MG63 (cell line): ENCODE data around the gene ARFGEF3. TPM values are rescaled to one million over a fixed set of nuclear protein-coding genes. Genes with fewer than 3 reads are reported as not detected.
"Not testable (repeated sequence)": the region's sequence is repeated elsewhere in the genome, so short reads cannot be mapped to it uniquely, and the experiment has no call there.

Source experiments
- DNase-seq: peaks from one replicate; pipeline ENCODE4 v3.0.0-alpha.2; 2020
- H3K27me3 ChIP-seq: fragments of 250-450 bp; sonication (Bioruptor Pico); 2 replicates; pipeline ENCODE4 v1.5.1; 2020; ENCODE audit warnings: mild to moderate bottlenecking, moderate library complexity
- H3K36me3 ChIP-seq: fragments of 250-450 bp; sonication (Bioruptor Pico); 2 replicates; pipeline ENCODE4 v1.5.1; 2020; ENCODE audit warnings: mild to moderate bottlenecking, moderate library complexity
- H3K4me3 ChIP-seq: fragments of 250-450 bp; sonication (Bioruptor Pico); 2 replicates; pipeline ENCODE4 v1.5.1; 2020; ENCODE audit warnings: mild to moderate bottlenecking, moderate library complexity
- H3K9me3 ChIP-seq: fragments of 250-450 bp; sonication (Bioruptor Pico); 2 replicates; pipeline ENCODE4 v1.5.1; 2020; ENCODE audit warnings: mild to moderate bottlenecking, moderate library complexity
- total RNA-seq: library from RNA; depleted of rRNA; stranded (reverse); fragments of >200 nt; shearing (Covaris generic); gene quantifications from 2 replicates; pipeline ENCODE4 v1.2.3, GENCODE V29; 2014; ENCODE audit warnings: low replicate concordance

Gene ARFGEF3
- total RNA-seq, 1 experiment from 2014 or later: 3.7 TPM

GRCh38 chr6:138271451-138271850 is 109.7 kb downstream of the ARFGEF3 start:
- Histone ChIP-seq H3K27me3 (no peaks in the 10 kb centered on the region), H3K9me3 (no peaks in the 10 kb centered on the region), H3K36me3 (no peaks in the 10 kb centered on the region), H3K4me3 (no peak overlapping the region)
- no peak for DNase-seq

DNA sequence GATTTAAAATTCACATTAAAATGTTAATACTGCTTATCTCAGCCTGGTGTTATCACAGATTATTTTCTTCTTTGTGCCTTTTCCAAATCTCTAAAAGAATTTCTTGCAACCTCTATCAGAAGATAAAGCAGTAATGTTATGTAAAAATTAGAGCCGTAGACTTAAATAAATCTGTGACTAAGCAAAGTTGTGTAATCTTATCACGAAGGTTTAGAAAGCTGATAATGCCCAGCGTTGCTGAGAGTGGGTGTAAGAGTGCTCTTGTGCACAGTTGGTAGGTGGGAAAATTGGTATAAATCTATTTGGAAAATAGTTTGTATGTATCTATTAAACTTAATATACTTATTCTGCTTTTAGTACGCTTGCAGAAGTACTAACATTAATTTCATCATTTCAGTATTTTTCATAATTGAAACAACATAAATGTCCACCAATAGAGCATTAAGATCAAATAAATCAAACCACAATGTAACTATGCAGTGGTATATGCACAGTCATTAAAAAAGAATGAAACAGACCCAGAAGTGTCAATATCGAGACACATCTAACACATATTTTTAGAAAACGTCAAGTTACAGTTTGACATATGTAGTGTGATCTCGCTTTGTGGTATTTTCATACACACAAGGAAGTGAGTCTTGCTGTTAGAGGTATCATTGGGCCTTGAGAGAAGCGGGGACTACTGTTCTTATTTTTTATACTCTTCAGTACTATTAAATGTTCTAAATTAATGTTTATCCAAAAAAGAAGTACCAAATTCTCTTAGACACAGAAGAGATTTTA is 111.0 kb downstream of the ARFGEF3 start:
- no peak overlapping the region for H3K4me3 ChIP-seq
- no peak for DNase-seq
- no peaks in the 10 kb centered on the region for H3K36me3 ChIP-seq
- no peaks in the 10 kb centered on the region for H3K9me3 ChIP-seq
- H3K27me3 ChIP-seq: no peaks in the 10 kb centered on the region

DNA sequence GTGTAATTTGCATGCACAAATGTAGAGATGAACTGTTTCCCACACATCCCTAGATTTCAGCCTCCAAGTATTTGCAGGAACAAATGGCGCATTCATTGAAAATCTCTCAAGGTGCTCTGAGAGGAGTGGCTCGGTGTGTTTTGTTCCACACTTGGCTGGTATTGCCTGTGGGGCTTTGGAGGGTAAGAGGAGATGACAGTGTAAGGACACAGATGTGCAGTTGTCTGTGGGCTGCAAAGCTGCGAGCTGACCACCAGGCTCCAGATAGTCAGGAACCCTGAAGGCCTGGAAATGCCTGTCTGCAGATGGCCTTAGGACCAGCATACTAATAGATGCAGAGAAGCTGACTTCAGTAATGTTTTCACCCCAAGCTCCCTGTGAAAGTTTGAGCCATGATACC is 114.2 kb downstream of the ARFGEF3 start:
- Histone ChIP-seq H3K4me3 (no peak overlapping the region), H3K36me3 (no peaks in the 10 kb centered on the region), H3K9me3 (no peaks in the 10 kb centered on the region), H3K27me3 (no peaks in the 10 kb centered on the region)
- no peak for DNase-seq

GRCh38 chr6:138277835-138278234 is 116.1 kb downstream of the ARFGEF3 start:
- no peaks in the 10 kb centered on the region for H3K36me3 ChIP-seq
- H3K9me3 ChIP-seq: no peaks in the 10 kb centered on the region
- H3K27me3 ChIP-seq: no peaks in the 10 kb centered on the region
- no peak for DNase-seq
- no peak overlapping the region for H3K4me3 ChIP-seq

DNA sequence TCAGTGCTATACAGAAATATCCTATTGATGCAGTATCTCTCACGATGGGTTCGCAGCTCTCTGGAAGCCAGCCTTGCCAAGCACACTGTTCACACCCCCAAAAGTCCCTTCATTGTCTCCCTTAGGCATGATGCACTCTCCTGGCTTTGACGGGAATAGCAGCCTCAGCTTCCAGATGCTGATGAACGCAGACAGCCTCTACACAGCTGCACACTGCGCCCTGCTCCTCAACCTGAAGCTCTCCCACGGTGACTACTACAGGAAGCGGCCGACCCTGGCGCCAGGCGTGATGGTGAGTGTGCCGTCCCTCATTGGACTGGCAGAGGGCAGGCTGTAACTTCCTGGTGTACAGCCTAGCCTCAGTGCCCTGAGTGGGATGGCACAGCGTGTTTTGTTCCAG is 116.6 kb downstream of the ARFGEF3 start:
- H3K27me3 ChIP-seq: no peaks in the 10 kb centered on the region
- H3K4me3 ChIP-seq: no peak overlapping the region
- H3K9me3 ChIP-seq: no peaks in the 10 kb centered on the region
- H3K36me3 ChIP-seq: no peaks in the 10 kb centered on the region
- DNase-seq: no peak

GRCh38 chr6:138285800-138286199 is 124.1 kb downstream of the ARFGEF3 start:
- no peak overlapping the region for H3K4me3 ChIP-seq
- H3K36me3 ChIP-seq: peaks cover 16% of the 10 kb centered on the region
- no peaks in the 10 kb centered on the region for H3K9me3 ChIP-seq
- DNase-seq: no peak
- H3K27me3 ChIP-seq: no peaks in the 10 kb centered on the region

GRCh38 chr6:138286698-138287097 is 125.0 kb downstream of the ARFGEF3 start:
- Histone ChIP-seq H3K4me3 (no peak overlapping the region), H3K36me3 (peaks cover 16% of the 10 kb centered on the region), H3K9me3 (no peaks in the 10 kb centered on the region), H3K27me3 (no peaks in the 10 kb centered on the region)
- DNase-seq: no peak

DNA sequence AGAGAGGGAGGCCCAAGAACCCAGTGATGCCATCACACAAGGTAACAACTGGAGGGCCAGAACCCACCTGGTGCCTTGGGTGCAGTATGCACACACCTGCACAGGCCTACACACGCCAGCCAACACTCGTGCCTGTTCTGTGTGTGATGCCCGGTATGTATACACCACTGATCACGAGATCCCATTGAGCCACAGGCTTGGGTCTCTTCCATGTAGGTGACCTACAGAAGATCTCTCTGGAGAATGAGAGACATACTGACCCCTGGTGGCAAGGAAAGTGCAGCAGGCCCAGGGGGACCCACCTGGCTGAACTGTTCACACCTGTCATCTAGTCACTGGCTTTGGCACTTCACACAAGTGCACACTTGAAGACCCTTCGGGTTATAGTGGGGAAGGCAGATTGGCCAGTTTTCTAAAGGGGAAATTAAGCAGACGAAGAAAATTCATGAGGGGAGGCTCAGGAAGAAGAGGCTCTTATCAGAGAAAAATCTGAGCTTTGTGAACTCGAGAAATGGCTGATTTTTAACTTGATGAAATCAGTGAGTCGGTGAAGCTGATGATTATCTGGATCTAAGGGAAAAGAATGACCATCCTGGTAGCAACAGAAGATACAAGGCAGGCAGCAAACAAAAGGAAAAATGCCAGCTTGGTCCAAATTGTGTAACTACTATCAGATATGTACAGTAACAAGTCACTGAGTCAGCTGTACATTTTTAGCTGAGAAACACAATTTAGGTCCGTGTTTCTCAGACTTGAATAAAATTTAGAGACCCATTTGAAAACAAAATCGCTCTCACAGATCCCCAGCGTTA is 125.6 kb downstream of the ARFGEF3 start:
- Histone ChIP-seq H3K27me3 (no peaks in the 10 kb centered on the region), H3K36me3 (peaks cover 16% of the 10 kb centered on the region), H3K4me3 (no peak overlapping the region), H3K9me3 (no peaks in the 10 kb centered on the region)
- DNase-seq: no peak

DNA sequence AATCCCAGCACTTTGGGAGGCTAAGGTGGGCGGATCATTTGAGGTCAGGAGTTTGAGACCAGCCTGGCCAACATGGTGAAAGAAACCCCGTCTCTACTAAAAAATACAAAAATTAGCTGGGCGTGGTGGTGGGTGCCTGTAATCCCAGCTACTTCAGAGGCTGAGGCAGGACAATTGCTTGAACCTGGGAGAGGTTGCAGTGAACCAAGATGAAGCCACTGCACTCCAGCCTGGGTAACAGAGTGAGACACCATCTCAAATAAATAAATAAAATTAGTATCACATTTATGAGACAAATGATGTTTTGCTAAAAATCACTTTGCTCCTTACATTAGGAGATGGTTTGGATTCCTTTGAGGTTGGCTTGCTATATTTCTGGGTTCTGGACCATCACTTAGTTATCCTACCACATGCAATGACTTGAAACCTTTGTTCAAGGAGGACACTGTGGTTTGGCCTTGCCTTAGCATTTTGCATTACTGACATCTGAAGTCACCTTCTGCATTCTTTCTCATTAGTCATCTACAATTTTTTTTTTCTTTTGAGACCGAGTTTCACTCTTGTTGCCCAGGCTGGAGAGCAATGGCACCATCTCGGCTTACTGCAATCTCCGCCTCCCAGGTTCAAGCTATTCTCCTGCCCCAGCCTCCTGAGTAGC is 126.8 kb downstream of the ARFGEF3 start:
- H3K36me3 ChIP-seq: peaks cover 16% of the 10 kb centered on the region
- not testable (repeated sequence) for H3K9me3 ChIP-seq, H3K27me3 ChIP-seq, H3K4me3 ChIP-seq
- peak; percentile 69 for DNase-seq

GRCh38 chr6:138289739-138290138 is 128.0 kb downstream of the ARFGEF3 start:
- no peak for DNase-seq
- no peaks in the 10 kb centered on the region for H3K27me3 ChIP-seq
- H3K36me3 ChIP-seq: peaks cover 19% of the 10 kb centered on the region
- H3K4me3 ChIP-seq: no peak overlapping the region
- no peaks in the 10 kb centered on the region for H3K9me3 ChIP-seq

DNA sequence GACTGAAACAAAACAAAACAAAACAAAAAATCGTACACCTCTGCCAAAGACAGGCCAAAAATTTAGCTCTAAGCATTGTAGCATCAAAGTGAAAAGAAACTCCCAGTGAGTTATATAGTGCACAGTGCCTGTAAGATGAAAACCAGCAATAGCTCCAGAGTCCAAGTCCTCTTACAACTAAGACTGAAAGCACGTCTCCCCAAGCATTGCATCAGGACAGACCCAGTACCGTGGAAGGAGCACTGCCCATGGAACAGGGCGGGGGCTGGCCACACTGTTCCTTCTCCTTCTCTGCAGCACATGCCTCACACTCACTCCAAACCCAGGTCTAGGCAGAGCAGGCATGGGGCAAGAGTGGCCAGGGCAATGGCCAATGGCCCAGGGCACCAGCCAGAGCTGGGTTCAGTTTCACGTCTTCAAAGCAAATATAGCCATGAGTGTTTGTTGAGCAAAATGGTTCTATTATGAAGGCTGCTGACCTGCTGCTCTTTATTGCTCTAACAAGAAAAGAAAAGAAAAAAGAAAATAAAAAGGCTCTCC is 128.8 kb downstream of the ARFGEF3 start:
- Histone ChIP-seq H3K36me3 (peaks cover 22% of the 10 kb centered on the region), H3K27me3 (no peaks in the 10 kb centered on the region), H3K9me3 (no peaks in the 10 kb centered on the region), H3K4me3 (no peak overlapping the region)
- DNase-seq: no peak

- no peaks in the 10 kb centered on the region for H3K27me3 ChIP-seq
- no peak for DNase-seq
- peaks cover 24% of the 10 kb centered on the region for H3K36me3 ChIP-seq
- no peak overlapping the region for H3K4me3 ChIP-seq
- H3K9me3 ChIP-seq: no peaks in the 10 kb centered on the region
Measured at GRCh38 chr6:138291036-138291848, 129.5 kb downstream of the ARFGEF3 start.

GRCh38 chr6:138291849-138292181 is 130.1 kb downstream of the ARFGEF3 start:
- Histone ChIP-seq H3K36me3 (peaks cover 20% of the 10 kb centered on the region), H3K27me3 (no peaks in the 10 kb centered on the region), H3K9me3 (no peaks in the 10 kb centered on the region), H3K4me3 (no peak overlapping the region)
- DNase-seq: no peak

DNA sequence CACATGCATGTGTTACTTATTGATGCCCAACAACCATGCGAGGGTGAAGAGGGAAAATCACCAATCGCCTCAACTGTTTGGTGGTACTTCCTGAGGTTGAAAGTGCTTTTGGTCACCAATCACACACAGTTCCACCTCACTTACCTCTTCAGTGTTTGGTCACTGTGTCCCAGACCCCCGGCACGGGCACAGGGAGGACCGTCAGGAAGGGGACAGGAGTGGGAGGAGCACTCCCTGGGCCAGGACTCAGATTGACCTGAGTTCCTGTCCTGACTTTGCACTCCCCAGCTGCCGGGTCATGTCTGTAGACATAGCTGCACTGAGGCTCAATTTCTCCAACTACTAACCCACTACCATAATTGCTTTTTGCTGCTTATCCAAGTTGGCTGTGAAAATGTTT is 130.7 kb downstream of the ARFGEF3 start:
- no peak overlapping the region for H3K4me3 ChIP-seq
- no peak for DNase-seq
- peaks cover 18% of the 10 kb centered on the region for H3K36me3 ChIP-seq
- no peaks in the 10 kb centered on the region for H3K9me3 ChIP-seq
- no peaks in the 10 kb centered on the region for H3K27me3 ChIP-seq

- Histone ChIP-seq H3K27me3 (no peaks in the 10 kb centered on the region), H3K9me3 (no peaks in the 10 kb centered on the region), H3K4me3 (no peak overlapping the region), H3K36me3 (peaks cover 28% of the 10 kb centered on the region)
- peak; percentile 84 for DNase-seq
Measured at GRCh38 chr6:138293428-138294395, 132.0 kb downstream of the ARFGEF3 start.
